PFSK-1 (cell line): ENCODE data around the gene IL17B.

Source experiments
- POLR2AphosphoS5 ChIP-seq: IDR thresholded peaks from 2 replicates; pipeline ENCODE4 v1.6.1; 2012; ENCODE audit warnings: low read depth, mild to moderate bottlenecking, control low read depth, low read length, moderate library complexity
- REST ChIP-seq, 2 experiments: IDR thresholded peaks; 2 replicates each; pipeline versions ENCODE4 v1.6.1 to v1.8.0; 2011 to 2012; ENCODE audit warnings: low read depth in 2 of 2, low read length in 2 of 2, control low read depth in 1 of 2, inconsistent platforms in 1 of 2, mild to moderate bottlenecking in 1 of 2, moderate library complexity in 1 of 2; ENCODE audit not compliant: insufficient read depth in 1 of 2
- TAF1 ChIP-seq: IDR thresholded peaks from 2 replicates; pipeline ENCODE4 v1.6.1; 2012; ENCODE audit warnings: low read length, control low read depth, borderline replicate concordance; ENCODE audit not compliant: insufficient read depth

DNA sequence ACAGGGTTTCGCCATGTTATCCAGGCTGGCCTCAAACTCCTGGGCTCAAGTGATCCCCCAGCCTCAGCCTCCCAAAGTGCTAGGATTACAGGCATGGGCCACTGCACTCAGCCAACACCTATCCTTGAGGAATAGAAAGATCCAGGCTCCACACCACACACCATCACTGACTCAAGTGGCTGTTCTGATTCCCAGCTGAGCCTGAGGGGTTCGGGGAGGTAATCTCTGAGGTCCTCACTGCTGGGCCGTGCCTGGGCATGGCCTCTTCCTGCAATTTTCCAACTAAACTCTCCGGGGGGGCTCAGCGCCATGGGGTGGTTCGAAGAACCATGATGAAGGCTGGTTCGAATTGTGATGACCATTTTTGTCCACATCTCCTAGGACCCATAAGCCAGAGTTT, 31.0 kb upstream of the IL17B start:
- TF ChIP-seq TAF1 (no peak), POLR2AphosphoS5 (no peak), REST (IDR thresholded peaks at IDR 0.05; ENCODE audit: insufficient read depth in 1 of 2, low read depth in 2 of 2, low read length in 2 of 2) (no peak)
